Tibial artery (tissue), 4 donors: Measurements from ENCODE around the gene NEK4.

ENCODE experiments used
- DNase-seq, 2 donors: peaks; one replicate each; pipeline ENCODE4 v3.0.0-alpha.2; 2019
- H3K27ac ChIP-seq, 2 donors: fragments of 200-600 bp; sonication (generic) in 1 of 2; 1 replicate in 1 of 2; 2 replicates in 1 of 2; pipeline ENCODE4 v1.5.1; 2018 to 2019; ENCODE audit warnings: mild to moderate bottlenecking in 1 of 2
- H3K27me3 ChIP-seq, 2 donors: fragments of 200-600 bp; sonication (generic) in 1 of 2; one replicate each; pipeline versions ENCODE4 v1.5.1 to v1.6.0; 2016 to 2019
- H3K36me3 ChIP-seq, 3 donors: fragments of 200-600 bp; sonication (generic) in 2 of 3; one replicate each; pipeline ENCODE4 v1.5.1; 2016 to 2019; ENCODE audit warnings: mild to moderate bottlenecking in 2 of 3
- H3K4me1 ChIP-seq, 4 donors: fragments of 200-600 bp; sonication (generic) in 2 of 4; 1 replicate in 3 of 4; 2 replicates in 1 of 4; pipeline ENCODE4 v1.5.1; 2016 to 2019
- H3K4me3 ChIP-seq, 2 donors: fragments of 200-600 bp; sonication (generic) in 1 of 2; 1 replicate in 1 of 2; 2 replicates in 1 of 2; pipeline ENCODE4 v1.5.1; 2018 to 2019; ENCODE audit warnings: mild to moderate bottlenecking in 2 of 2
- H3K9me3 ChIP-seq, 3 donors: fragments of 200-600 bp; sonication (generic) in 1 of 3; one replicate each; pipeline ENCODE4 v1.5.1; 2016 to 2019
- intact Hi-C: fragments of 100-400 bp; cut with DNase I; formaldehyde crosslinking; loops from one replicate; pipeline ENCODE4 v1.15.0; 2023; ENCODE audit warnings: low total_unique reads
- TF ChIP-seq, protein P1 (sequence below), 2 experiments: fragments of 200-600 bp in 1 of 2; fragments of 450-650 bp in 1 of 2; IDR thresholded peaks; one replicate each; pipeline ENCODE4 v1.5.1; 2017 to 2019; ENCODE audit warnings: antibody characterized with exemption in 2 of 2, mild to moderate bottlenecking in 1 of 2, moderate library complexity in 1 of 2

Gene NEK4

DNA sequence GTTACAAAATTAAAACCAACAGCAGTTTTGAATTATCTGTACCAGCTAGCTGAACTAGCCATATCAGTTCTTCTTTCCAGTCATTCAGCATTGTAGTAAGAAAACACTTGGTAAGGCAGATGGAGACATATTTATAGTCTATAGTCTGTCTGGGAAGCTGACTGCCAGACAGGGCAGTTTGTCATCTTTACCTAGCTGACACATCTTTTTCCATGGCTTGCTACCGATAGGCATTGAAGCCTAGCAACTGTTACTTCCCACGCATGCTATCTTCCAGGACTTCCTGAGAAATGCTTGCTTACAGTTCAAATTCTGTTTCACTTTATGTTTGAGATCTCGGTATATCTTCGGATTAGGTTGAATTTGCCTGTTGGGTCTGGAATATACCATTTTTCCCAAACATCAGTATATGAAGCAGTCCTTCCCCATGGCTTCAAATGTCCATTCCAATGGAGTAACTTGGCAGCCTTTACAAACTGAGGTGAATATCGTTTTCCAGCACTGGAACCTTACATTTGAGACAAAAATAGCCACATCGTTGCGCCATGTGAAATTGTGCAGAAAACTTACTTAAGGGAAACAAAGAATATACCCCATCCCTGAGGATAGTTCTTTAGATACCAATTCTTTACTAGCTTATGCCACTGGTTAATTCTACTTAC is 76.1 kb downstream of the NEK4 start:
- Histone ChIP-seq H3K36me3 (peaks cover 83 to 93% (median 91%) of the 10 kb centered on the region in 3 donors), H3K4me3 (no peak overlapping the region), H3K27me3 (no peaks in the 10 kb centered on the region), H3K27ac (no peak overlapping the region), H3K9me3 (no peaks in the 10 kb centered on the region), H3K4me1 (no peaks in the 10 kb centered on the region)
- DNase-seq = no peak
- TF ChIP-seq, protein P1, sequence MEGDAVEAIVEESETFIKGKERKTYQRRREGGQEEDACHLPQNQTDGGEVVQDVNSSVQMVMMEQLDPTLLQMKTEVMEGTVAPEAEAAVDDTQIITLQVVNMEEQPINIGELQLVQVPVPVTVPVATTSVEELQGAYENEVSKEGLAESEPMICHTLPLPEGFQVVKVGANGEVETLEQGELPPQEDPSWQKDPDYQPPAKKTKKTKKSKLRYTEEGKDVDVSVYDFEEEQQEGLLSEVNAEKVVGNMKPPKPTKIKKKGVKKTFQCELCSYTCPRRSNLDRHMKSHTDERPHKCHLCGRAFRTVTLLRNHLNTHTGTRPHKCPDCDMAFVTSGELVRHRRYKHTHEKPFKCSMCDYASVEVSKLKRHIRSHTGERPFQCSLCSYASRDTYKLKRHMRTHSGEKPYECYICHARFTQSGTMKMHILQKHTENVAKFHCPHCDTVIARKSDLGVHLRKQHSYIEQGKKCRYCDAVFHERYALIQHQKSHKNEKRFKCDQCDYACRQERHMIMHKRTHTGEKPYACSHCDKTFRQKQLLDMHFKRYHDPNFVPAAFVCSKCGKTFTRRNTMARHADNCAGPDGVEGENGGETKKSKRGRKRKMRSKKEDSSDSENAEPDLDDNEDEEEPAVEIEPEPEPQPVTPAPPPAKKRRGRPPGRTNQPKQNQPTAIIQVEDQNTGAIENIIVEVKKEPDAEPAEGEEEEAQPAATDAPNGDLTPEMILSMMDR (IDR thresholded peaks at IDR 0.05) = no peak
- intact Hi-C loops = no loop called here

DNA sequence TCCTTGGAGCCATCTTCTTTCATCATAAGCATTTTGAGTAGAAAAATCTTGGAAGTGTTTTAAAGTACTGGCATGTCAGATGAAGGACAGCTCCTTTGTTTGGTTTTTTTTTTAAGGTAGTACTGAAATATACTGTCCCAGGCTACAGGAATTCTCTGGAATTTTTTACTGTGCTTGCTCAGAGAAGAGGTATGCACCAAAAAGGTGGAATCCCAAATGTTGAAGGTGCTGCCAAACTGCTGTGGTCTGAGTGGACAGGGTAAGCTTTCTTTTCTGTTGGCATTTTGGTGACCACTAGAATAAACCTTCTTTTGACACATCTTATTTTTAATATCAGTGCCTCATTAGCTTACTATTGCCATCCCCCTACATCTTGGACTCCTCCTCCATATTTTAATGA is 77.7 kb downstream of the NEK4 start:
- H3K9me3 ChIP-seq = no peaks in the 10 kb centered on the region
- no peak for DNase-seq
- H3K36me3 ChIP-seq = peaks cover 89 to 99% (median 96%) of the 10 kb centered on the region in 3 donors
- H3K27ac ChIP-seq = no peak overlapping the region
- H3K27me3 ChIP-seq = no peaks in the 10 kb centered on the region
- H3K4me1 ChIP-seq = no peaks in the 10 kb centered on the region
- no peak overlapping the region for H3K4me3 ChIP-seq
- TF ChIP-seq, protein P1 (IDR thresholded peaks at IDR 0.05) = no peak
- intact Hi-C loops = no loop called here

DNA sequence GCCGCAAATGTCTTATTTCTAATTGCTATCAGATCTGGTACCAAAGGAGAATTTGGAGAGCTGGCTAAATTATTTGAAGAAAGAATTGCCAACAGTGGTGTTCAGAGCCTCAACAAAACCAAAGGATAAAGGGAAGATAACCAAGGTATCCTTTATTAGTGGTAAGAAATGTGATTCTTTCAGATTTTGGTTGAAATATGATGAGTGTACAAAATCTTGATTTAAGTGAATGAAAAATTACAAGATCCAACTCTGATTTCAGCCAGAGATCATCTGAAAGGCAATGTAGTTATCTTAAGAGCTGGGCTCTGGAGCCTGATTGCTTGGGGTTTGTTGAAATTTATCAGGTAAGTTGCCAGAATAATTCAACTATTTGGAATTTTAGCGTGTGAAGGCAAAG is 80.2 kb downstream of the NEK4 start:
- no peak for DNase-seq
- Histone ChIP-seq H3K9me3 (no peaks in the 10 kb centered on the region), H3K4me1 (peaks cover 0 to 13% (median 10%) of the 10 kb centered on the region in 4 donors), H3K36me3 (peaks cover 79 to 85% (median 81%) of the 10 kb centered on the region in 3 donors), H3K27ac (no peak overlapping the region), H3K27me3 (no peaks in the 10 kb centered on the region), H3K4me3 (no peak overlapping the region)
- TF ChIP-seq, protein P1 (IDR thresholded peaks at IDR 0.05) = no peak
- intact Hi-C loops = no loop called here

DNA sequence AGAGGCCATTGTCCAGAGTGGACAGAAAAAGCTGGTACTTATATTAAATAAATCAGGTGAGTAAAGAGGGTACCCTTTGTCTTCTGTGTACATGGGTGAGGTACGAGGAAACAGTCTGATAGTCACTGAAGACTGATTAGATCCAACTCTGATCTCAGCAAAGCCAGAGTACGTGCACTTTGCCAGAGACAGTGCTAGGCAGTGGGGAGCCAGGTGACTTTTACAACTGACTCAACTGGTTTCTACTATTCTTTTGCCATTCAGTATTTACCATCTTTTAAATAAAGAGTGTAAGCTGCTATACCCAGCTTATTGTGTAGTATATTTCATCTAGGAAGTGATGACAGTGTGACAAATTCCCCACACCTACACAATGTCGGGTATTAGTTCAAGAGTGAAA is 81.6 kb downstream of the NEK4 start:
- no peaks in the 10 kb centered on the region for H3K9me3 ChIP-seq
- DNase-seq = no peak
- H3K4me3 ChIP-seq = no peak overlapping the region
- H3K36me3 ChIP-seq = peaks cover 66 to 72% (median 69%) of the 10 kb centered on the region in 3 donors
- H3K27me3 ChIP-seq = no peaks in the 10 kb centered on the region
- H3K4me1 ChIP-seq = peaks cover 0 to 22% (median 15%) of the 10 kb centered on the region in 4 donors
- TF ChIP-seq, protein P1 (IDR thresholded peaks at IDR 0.05) = no peak
- intact Hi-C loops = loop anchor here (10.0 kb wide), 1 partner anchor 234 kb away; the partner anchor contains the start of genes NISCH and TNNC1
- no peak overlapping the region for H3K27ac ChIP-seq

DNA sequence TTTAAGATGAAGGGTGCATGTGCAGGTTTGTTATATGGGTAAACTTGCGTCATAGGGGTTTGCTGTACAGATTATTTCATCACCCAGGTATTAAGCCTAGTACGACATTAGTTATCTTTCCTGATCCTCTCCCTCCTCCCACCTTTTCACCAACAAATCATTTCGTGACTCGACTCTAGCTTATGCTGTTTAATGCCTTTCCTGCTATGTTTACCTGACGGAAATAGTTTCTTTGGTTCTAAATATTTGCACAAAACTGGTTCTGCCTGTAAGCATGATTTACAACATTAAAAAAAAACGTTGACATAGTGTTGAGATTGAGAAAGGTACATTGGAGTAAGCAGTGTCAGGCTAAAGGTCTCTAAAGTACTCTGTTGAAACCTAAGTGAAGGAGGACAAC is 82.5 kb downstream of the NEK4 start:
- no peaks in the 10 kb centered on the region for H3K9me3 ChIP-seq
- TF ChIP-seq, protein P1 (IDR thresholded peaks at IDR 0.05) = no peak
- H3K27ac ChIP-seq = no peak overlapping the region
- H3K4me3 ChIP-seq = no peak overlapping the region
- intact Hi-C loops = loop anchor here (10.0 kb wide), 1 partner anchor 233 kb away; the partner anchor contains the start of genes NISCH and TNNC1
- no peaks in the 10 kb centered on the region for H3K27me3 ChIP-seq
- H3K36me3 ChIP-seq = peaks cover 57 to 64% (median 62%) of the 10 kb centered on the region in 3 donors
- peaks cover 0 to 30% (median 21%) of the 10 kb centered on the region in 4 donors for H3K4me1 ChIP-seq
- no peak for DNase-seq
